ENCODE results near the gene PRUNE2. TPM values are rescaled to one million over a fixed set of nuclear protein-coding genes. Genes with fewer than 3 reads are reported as not detected.

The PRUNE2 gene
- polyA plus RNA-seq, 1 donor (not counting 4 experiments of a cell fraction or from before 2014, with no cell fraction given), result 0.41 TPM

GRCh38 chr9:76704593-76705204 lies 201.2 kb downstream of the PRUNE2 start:
- DNase-seq (ENCODE audit: low read depth, low spot score) (peak; percentile 13), FAIRE-seq (no peak)
- H2AFZ ChIP-seq (ENCODE audit: control insufficient read depth, low read length), result no peak overlapping the region
- no peaks in the 10 kb centered on the region for H4K20me1 ChIP-seq (ENCODE audit: control insufficient read depth, extremely low read depth, insufficient read depth, low read length)
- H3K36me3 ChIP-seq (ENCODE audit: control insufficient read depth in 2 of 2, extremely low read depth in 1 of 2, insufficient read depth in 2 of 2, low read length in 2 of 2), result no peaks in the 10 kb centered on the region
- TF ChIP-seq CTCF (optimal IDR thresholded peaks at IDR 0.05 in 1 of 3, IDR thresholded peaks at IDR 0.05 in 1 of 3, conservative IDR thresholded peaks at IDR 0.05 in 1 of 3; ENCODE audit: extremely low read depth in 1 of 3, insufficient read depth in 2 of 3, low read length in 3 of 3) (peak; percentile 39 to 54 (median 47)), EZH2 (IDR thresholded peaks at IDR 0.05; ENCODE audit: low read length) (no peak)
- no peaks in the 10 kb centered on the region for H3K9me1 ChIP-seq (ENCODE audit: control insufficient read depth, extremely low read depth, insufficient read depth, low read length)
- H3K4me2 ChIP-seq (ENCODE audit: control insufficient read depth, extremely low read depth, insufficient read depth, low read depth, low read length), result no peak overlapping the region
- dilution Hi-C loops (cut with MboI; ENCODE audit: extremely low pct_ligation_motif_present, low sequenced_read_pairs), result no loop called here
- no peaks in the 10 kb centered on the region for H3K27me3 ChIP-seq (ENCODE audit: control insufficient read depth, extremely low read depth, insufficient read depth, low read length)
- H3K4me1 ChIP-seq (ENCODE audit: control insufficient read depth, extremely low read depth, insufficient read depth, low read length), result no peaks in the 10 kb centered on the region
- no peak overlapping the region for H3K27ac ChIP-seq (ENCODE audit: control insufficient read depth, insufficient read depth, low read length)
- no peak overlapping the region for H3K9ac ChIP-seq (ENCODE audit: control insufficient read depth, extremely low read depth, insufficient read depth, low read length)
- H3K9me3 ChIP-seq (ENCODE audit: control insufficient read depth, low read depth, low read length), result no peaks in the 10 kb centered on the region
- no peak overlapping the region for H3K4me3 ChIP-seq (ENCODE audit: control insufficient read depth in 2 of 3, extremely low read depth in 1 of 3, insufficient read depth in 2 of 3, low read depth in 1 of 3, low read length in 3 of 3)
- H3K79me2 ChIP-seq (ENCODE audit: control insufficient read depth, insufficient read depth, low read length), result no peaks in the 10 kb centered on the region

- H3K4me3 ChIP-seq (ENCODE audit: control insufficient read depth in 2 of 3, extremely low read depth in 1 of 3, insufficient read depth in 2 of 3, low read depth in 1 of 3, low read length in 3 of 3), result no peak overlapping the region
- TF ChIP-seq EZH2 (IDR thresholded peaks at IDR 0.05; ENCODE audit: low read length), result no peak
- no peak for TF ChIP-seq CTCF (optimal IDR thresholded peaks at IDR 0.05 in 1 of 3, IDR thresholded peaks at IDR 0.05 in 1 of 3, conservative IDR thresholded peaks at IDR 0.05 in 1 of 3; ENCODE audit: extremely low read depth in 1 of 3, insufficient read depth in 2 of 3, low read length in 3 of 3)
- no peak for FAIRE-seq
- no peak overlapping the region for H3K27ac ChIP-seq (ENCODE audit: control insufficient read depth, insufficient read depth, low read length)
- H3K9me3 ChIP-seq (ENCODE audit: control insufficient read depth, low read depth, low read length), result no peaks in the 10 kb centered on the region
- H3K4me1 ChIP-seq (ENCODE audit: control insufficient read depth, extremely low read depth, insufficient read depth, low read length), result no peaks in the 10 kb centered on the region
- no peak overlapping the region for H2AFZ ChIP-seq (ENCODE audit: control insufficient read depth, low read length)
- no peak for DNase-seq (ENCODE audit: low read depth, low spot score)
- H4K20me1 ChIP-seq (ENCODE audit: control insufficient read depth, extremely low read depth, insufficient read depth, low read length), result no peaks in the 10 kb centered on the region
- no peak overlapping the region for H3K9ac ChIP-seq (ENCODE audit: control insufficient read depth, extremely low read depth, insufficient read depth, low read length)
- H3K9me1 ChIP-seq (ENCODE audit: control insufficient read depth, extremely low read depth, insufficient read depth, low read length), result no peaks in the 10 kb centered on the region
- dilution Hi-C loops (cut with MboI; ENCODE audit: extremely low pct_ligation_motif_present, low sequenced_read_pairs), result no loop called here
- H3K79me2 ChIP-seq (ENCODE audit: control insufficient read depth, insufficient read depth, low read length), result no peaks in the 10 kb centered on the region
- no peak overlapping the region for H3K4me2 ChIP-seq (ENCODE audit: control insufficient read depth, extremely low read depth, insufficient read depth, low read depth, low read length)
- no peaks in the 10 kb centered on the region for H3K27me3 ChIP-seq (ENCODE audit: control insufficient read depth, extremely low read depth, insufficient read depth, low read length)
- no peaks in the 10 kb centered on the region for H3K36me3 ChIP-seq (ENCODE audit: control insufficient read depth in 2 of 2, extremely low read depth in 1 of 2, insufficient read depth in 2 of 2, low read length in 2 of 2)
Observed at GRCh38 chr9:76703270-76703669, 202.6 kb downstream of the PRUNE2 start.

All from keratinocyte (primary cell).